Umbilical cord (tissue), 2 donors: ENCODE results near the gene SMTNL2. TPM values are rescaled to one million over a fixed set of nuclear protein-coding genes. Genes with fewer than 3 reads are reported as not detected.
"Not testable (repeated sequence)": the region's sequence is repeated elsewhere in the genome, so short reads cannot be mapped to it uniquely, and the experiment has no call there.

Experiments
- DNase-seq: peaks from one replicate; pipeline ENCODE4 v3.0.0-alpha.2; 2015; ENCODE audit warnings: low spot score
- total RNA-seq: library from RNA; depleted of rRNA; stranded (reverse); fragments of >200 nt; gene quantifications from one replicate; pipeline ENCODE4 v1.2.3, GENCODE V29; 2014; ENCODE audit warnings: low replicate concordance; ENCODE audit not compliant: insufficient read depth

The SMTNL2 gene
- total RNA-seq, 1 donor from 2014 or later: 11.3 TPM

GRCh38 chr17:4632581-4632920 is 48.2 kb downstream of the SMTNL2 start:
- no peak for DNase-seq

DNA sequence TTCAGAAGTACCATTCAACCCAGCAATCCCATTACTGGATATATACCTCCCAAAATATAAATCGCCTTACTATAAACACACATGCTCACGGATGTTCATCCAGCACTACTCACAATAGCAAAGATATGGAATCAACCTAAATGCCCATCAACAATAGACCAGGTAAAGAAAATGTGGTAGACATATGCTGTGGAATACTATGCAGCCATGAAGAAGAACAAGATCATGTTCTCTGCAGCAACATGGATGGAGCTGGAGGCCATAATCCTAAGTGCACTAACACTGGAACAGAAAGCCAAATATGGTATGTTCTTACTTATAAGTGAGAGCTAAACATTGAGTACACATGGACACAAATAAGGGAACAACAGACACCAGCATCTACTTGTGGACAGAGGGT is 49.3 kb downstream of the SMTNL2 start:
- no peak for DNase-seq

- peak; percentile 64 for DNase-seq
Measured at GRCh38 chr17:4634976-4635375, 50.6 kb downstream of the SMTNL2 start.

DNA sequence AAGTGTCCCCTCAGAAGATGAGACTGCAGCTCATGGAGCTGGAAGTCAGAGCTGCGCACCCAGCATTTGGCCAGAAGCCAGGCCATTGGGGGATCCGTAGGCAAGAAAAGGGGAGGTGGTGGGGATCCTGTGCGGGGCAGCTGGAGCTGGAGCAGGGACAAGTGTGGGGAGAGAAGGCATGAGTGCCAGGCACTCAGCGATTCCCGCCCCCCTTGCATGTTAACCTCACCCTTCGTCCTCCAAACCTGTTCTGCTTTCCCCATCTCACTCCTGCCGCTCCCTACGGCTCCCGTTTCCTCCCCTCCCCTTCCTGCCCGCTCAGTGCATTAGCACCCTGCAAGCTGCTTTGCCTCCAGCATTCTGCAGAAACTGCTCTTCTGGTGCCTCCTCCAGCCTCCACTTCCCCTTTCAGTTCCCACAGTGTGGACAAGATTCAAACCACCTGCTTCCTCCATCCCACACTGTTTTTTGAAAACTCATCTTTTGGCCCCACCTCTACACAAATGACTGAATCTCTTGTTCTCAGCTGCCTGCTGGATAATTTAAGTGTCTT is 51.6 kb downstream of the SMTNL2 start:
- DNase-seq: no peak

DNA sequence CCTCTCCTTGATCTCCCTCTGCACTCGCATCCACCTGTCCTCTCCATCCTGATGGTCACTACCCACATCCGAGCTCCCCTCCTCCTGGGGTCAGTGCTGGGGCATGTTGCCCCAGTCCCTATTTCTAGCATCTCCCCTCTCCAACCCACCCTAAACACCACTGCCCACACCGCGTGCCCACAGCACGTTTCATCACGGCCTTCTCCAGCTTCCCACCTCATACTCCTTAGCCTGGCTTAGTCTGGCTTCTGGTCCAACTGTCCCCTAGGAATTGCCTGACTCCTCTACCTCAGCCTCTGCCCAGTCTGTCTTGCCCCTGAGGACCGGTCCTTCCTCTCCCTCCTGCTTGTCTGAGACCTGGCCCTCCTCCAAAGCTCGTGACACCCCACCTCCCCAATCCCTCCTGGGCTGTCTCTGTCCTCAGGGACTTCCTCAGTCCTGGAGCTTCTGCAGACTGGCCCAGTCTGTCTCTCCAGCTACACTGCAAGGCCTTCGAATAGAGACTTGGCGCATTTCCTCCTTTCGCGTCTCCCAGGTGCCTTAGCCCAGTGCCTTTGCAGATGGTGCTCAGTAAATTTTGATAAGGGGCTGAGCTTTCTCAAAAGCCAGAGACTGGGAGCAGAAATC is 52.3 kb downstream of the SMTNL2 start:
- DNase-seq: no peak

GRCh38 chr17:4638766-4639165 is 54.4 kb downstream of the SMTNL2 start:
- DNase-seq: not testable (repeated sequence)

DNA sequence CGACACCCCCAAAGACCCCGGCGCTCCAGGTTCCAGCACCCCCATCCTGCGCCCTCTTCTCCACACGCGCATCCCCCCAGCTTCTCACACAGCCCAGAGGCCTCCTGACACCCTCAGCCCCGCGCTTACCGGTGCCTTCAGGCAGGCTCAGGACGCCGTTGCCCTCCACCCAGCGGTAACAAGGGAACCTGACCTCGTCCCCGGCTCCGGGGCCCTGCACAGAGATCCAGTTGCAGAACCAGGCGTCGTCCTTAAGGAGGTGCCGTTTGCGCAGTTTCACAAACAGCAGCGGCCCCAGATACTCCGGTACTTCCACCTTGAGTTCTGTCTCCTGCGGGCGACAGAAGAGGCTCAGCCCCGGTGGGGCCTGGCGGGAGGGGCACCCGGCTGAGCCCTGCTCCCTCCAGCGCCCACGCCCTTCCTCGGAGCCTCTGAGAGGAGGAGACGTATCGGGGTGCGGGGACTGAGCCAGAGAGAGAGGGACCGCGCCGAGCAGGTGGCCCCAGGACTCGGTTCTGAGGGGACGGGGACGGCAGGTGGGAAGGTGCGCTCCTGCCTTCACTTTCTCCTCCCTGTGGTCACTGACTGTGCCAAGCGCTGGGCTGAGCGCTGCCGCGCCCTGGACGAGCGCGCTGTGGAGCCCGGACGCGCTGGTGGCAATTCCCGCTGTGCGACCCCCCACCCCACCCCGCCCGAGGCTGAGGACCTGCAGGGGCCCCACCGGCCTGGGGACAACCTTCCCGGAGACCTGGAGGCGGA is 55.2 kb downstream of the SMTNL2 start:
- not testable (repeated sequence) for DNase-seq

DNA sequence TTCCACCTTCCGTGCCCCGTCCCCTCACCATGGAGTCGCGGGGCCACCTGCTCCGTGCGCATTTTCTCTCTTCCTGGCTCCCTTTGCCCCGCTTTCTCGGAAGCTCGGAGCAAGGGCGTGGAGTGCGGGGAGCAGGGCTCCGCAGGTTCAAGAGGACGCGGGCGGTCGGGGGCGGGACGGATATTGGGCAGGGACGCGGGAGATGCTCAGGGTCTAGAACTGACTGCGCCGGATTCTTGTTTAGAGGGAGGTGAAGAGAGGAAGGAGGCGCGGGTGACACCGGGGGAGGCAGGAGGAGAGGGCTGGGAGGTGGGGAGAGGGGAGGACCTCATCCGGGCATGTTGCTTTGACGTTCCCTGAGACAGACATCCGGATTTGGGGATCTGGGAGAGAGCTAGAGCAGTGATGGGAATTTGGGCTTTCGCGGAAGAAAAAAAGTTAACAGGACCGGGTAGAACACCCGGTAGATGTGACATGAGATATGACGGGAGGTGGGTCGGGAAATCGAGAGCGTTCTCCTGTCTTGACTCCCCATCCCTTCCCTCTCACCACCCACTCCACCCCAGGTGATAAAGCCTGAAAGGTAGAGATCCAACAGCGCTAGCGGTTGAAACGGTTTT is 56.4 kb downstream of the SMTNL2 start:
- not testable (repeated sequence) for DNase-seq

- DNase-seq: no peak
Measured at GRCh38 chr17:4641297-4642195, 57.2 kb downstream of the SMTNL2 start, which contains the start of gene ALOX15. Gene ALOX15 (minus strand): TSS chr17:4641678. CDS start chr17:4641651, 27 bp downstream.

DNA sequence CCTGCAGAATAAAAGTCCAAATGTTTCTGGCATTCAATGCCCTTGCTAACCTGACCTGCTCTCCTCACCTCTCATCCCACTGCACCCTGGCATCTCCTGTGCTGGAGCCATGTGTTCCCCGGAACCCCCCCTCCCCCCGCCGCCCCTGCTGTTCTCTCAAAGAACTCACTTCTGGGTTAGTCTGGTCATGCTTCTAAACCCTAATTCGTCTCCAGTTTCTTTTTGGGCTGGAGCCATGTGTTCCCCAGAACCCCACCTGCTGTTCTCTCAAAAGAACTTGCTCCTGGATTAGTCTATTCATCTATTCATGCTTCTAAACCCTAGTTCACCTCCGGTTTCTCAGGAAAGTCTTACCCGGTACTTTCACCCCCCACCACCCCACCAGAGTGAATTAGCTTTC is 58.0 kb downstream of the SMTNL2 start:
- no peak for DNase-seq

DNA sequence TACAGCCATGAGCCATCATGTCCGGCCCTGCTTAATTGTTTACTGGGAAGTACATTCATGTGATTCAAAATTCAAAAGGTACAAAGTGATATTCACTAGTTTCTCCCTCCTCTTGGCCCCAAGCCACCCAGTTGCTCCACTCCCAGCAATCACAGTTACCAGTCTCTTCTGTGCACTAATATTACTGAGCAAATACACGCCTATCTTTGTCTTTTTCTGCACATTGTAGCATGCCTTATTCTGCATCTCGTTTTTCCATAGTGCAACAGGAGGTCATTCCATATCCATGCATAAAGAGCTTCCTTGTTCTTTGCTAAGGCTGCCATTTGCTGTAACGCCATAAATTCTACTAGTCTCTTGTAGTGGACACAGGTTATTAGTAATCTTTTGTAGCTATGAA is 59.3 kb downstream of the SMTNL2 start:
- DNase-seq: no peak

DNA sequence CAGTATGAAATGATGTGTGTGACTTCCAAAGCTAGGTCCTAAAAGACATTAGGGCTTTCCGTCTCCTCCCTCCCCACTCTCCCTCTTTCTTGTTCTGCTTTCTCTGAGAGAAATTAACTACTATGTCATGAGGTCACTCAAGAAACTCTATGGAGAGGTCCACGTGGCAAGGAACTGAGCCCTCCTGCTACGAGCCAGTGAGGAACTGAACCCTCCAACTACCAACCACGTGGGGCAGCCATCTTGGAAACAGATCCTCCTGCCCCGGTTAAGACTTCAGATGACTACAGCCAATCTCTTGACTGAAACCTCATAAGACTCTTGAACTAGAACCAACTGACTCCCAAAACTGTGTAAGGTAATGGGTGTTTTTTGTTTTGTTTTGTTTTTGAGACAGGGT is 61.3 kb downstream of the SMTNL2 start:
- no peak for DNase-seq

DNA sequence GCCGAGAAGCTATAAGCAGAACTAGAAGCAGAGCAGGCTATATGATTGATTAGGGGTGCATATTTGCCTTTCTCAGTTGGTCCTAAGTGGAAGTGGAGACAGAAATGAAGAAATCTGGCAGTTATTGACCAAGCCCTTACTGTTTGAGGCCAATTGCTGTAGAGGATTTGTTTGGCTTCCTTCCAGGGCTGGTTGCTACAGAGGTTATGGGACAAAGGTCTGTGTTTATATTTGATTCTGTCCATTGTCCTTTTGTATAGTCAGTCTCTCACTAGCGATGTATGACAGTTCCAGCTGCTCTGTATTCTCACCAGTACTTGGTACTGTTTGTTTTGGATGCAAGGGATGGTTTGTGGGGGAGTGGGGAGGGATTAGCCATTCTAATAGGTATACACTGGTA is 64.4 kb downstream of the SMTNL2 start:
- no peak for DNase-seq

DNA sequence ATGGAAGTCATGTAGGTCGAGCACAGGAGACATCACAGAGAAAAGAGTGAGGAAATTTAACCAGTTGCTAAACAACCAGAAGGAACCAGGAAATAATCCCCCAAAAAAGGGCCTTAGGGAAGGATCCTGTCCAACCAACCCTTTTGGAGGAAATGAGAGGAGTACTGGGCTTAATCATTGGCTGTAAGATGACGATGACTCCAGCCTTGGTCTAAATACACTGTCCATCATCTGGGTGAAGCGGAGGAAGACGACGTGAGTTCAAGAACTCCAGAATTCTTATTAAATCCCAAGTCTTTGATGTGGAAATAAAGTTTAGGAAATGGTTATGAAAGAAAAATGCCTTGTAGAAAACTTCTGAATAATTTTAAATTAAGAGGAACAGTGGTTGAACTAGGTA is 68.7 kb downstream of the SMTNL2 start:
- no peak for DNase-seq

DNA sequence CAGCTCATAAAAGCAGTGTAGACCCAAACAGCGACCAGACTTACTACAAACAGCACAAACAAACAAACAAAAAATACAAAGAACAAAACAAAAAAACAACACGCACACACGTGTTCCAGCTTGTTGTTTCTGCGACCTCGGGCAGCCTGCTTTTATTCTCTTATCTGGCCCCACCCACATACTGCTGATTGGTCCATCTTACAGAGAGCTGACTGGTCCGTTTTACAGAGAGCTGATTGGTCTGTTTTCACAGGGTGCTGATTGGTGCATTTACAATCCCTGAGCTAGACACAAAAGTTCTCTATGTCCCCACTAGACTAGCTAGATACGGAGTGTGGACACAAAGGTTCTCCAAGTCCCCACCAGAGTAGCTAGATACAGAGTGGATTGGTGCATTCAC is 71.6 kb downstream of the SMTNL2 start:
- not testable (repeated sequence) for DNase-seq

- DNase-seq: peak; percentile 72
Measured at GRCh38 chr17:4657678-4658077, 73.3 kb downstream of the SMTNL2 start.

Other genes with a start within 250 kb of the SMTNL2 start
- 27.0 TPM for gene UBE2G1, start 217.9 kb upstream of the SMTNL2 start, total RNA-seq
- not detected for gene SPNS3, start 150.6 kb upstream of the SMTNL2 start, total RNA-seq
- gene SPNS2, start 85.6 kb upstream of the SMTNL2 start, total RNA-seq: 5.8 TPM
- gene MYBBP1A, start 29.1 kb upstream of the SMTNL2 start, total RNA-seq: 27.9 TPM
- 1.4 TPM for gene GGT6, start 24.0 kb upstream of the SMTNL2 start, total RNA-seq
- not detected for gene ALOX15, start 57.1 kb downstream of the SMTNL2 start, total RNA-seq
- 16.1 TPM for gene PELP1, start 119.6 kb downstream of the SMTNL2 start, total RNA-seq
- 3.1 TPM for gene ARRB2, start 126.1 kb downstream of the SMTNL2 start, total RNA-seq
- 5.3 TPM for gene MED11, start 146.9 kb downstream of the SMTNL2 start, total RNA-seq
- not detected for gene ZMYND15, start 155.3 kb downstream of the SMTNL2 start, total RNA-seq
- 2.4 TPM for gene CXCL16, start 155.4 kb downstream of the SMTNL2 start, total RNA-seq
- gene TM4SF5, start 187.4 kb downstream of the SMTNL2 start, total RNA-seq: not detected
- not detected for gene VMO1, start 201.8 kb downstream of the SMTNL2 start, total RNA-seq
- gene GLTPD2, start 204.4 kb downstream of the SMTNL2 start, total RNA-seq: not detected
- gene PSMB6, start 211.6 kb downstream of the SMTNL2 start, total RNA-seq: 32.7 TPM
- gene PLD2, start 222.6 kb downstream of the SMTNL2 start, total RNA-seq: 16.6 TPM
- gene MINK1, start 248.8 kb downstream of the SMTNL2 start, total RNA-seq: 10.1 TPM